ENCODE data around the gene B3GALNT2. TPM values are rescaled to one million over a fixed set of nuclear protein-coding genes. Genes with fewer than 3 reads are reported as not detected.

Gene B3GALNT2
- total and polyA plus RNA-seq, 2 donors (not counting 1 experiment from before 2014, with no cell fraction given): 5.6 to 12.2 TPM

DNA sequence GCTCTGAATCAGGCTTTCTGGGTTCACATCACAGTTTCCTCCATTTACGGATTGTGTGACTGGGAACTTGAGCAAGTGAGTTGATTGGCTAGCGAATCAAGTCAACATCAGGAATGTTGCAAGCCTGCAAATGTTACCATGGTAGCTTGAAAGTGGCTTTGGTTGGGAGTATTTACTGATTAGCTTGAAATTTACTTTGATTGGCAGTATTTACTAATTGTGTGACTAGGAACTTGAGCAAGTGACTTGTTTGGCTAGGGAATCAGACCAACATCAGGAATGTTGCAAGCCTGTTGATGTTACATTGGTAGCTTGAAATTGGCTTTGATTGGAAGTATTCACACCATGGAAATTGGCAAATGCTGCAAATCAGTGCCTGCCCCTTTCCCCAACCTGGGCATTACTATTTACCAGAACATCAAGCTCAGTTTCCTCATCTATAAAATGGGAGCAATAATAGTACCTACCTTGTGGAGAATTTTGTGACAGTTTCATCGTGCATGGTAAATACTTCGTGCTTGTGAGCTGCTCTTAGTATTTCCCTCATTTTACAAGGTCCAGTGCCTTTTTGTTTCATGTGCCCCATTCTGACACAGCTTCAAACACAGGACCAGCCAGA, 23.1 kb upstream of the B3GALNT2 start:
- Histone ChIP-seq H3K4me2 (replicated peaks; ENCODE audit: low read depth, low read length, poor library complexity, severe bottlenecking) (no peak overlapping the region), H3K36me3 (replicated peaks in 1 of 2; ENCODE audit: control extremely low read depth in 1 of 2, control insufficient read depth in 1 of 2, extremely low read depth in 1 of 2, insufficient read depth in 2 of 2, low read length in 1 of 2) (no peaks in the 10 kb centered on the region), H3K4me1 (ENCODE audit: control insufficient read depth in 2 of 2, insufficient read depth in 2 of 2, low read length in 2 of 2) (no peaks in the 10 kb centered on the region), H3K4me3 (ENCODE audit: control extremely low read depth in 1 of 5, extremely low read depth in 1 of 5, insufficient read depth in 1 of 5, low read depth in 2 of 5, low read length in 4 of 5) (no peak overlapping the region), H3K79me2 (ENCODE audit: control insufficient read depth, insufficient read depth, low read length) (no peaks in the 10 kb centered on the region), H4K20me1 (ENCODE audit: control insufficient read depth, insufficient read depth, low read length, poor library complexity, severe bottlenecking) (no peaks in the 10 kb centered on the region), H3K27me3 (replicated peaks in 1 of 4; ENCODE audit: control extremely low read depth in 1 of 4, control insufficient read depth in 3 of 4, insufficient read depth in 4 of 4, low read length in 3 of 4) (no peaks in the 10 kb centered on the region), H2AFZ (ENCODE audit: insufficient read depth, low read depth, low read length, poor library complexity, severe bottlenecking) (no peak overlapping the region), H3K27ac (ENCODE audit: low read length in 2 of 2) (no peak overlapping the region), H3K9me3 (ENCODE audit: control extremely low read depth in 1 of 3, control insufficient read depth in 2 of 3, insufficient read depth in 1 of 3, low read length in 2 of 3) (no peaks in the 10 kb centered on the region), H3K9ac (ENCODE audit: low read length) (no peak overlapping the region)
- Mint-ChIP-seq H3K27me3 (peaks cover 7% of the 10 kb centered on the region), H3K4me3 (no peak overlapping the region), H3K4me1 (no peaks in the 10 kb centered on the region), H3K27ac (no peak overlapping the region), H3K9me3 (ENCODE audit: insufficient read depth) (peaks cover 2% of the 10 kb centered on the region)
- WGBS (ENCODE audit: insufficient coverage): 90% methylated on average over 3 of the region's 4 CpGs
- ChIA-PET POLR2A (no interaction called here), CTCF (interaction anchor here (1.2 kb wide), 1 partner anchor 14 kb away, joined by 3 read pairs; no protein-coding TSS in a partner anchor)
- DNase-seq (no peak), ATAC-seq (ENCODE audit: low read depth) (no peak)
- intact Hi-C loops (cut with micrococcal nuclease): no loop called here
- TF ChIP-seq CTCF (IDR thresholded peaks at IDR 0.05) (no peak), EZH2 (IDR thresholded peaks at IDR 0.05; ENCODE audit: borderline replicate concordance, insufficient read depth, low read depth, low read length, poor library complexity, severe bottlenecking) (no peak)

- Histone ChIP-seq H3K36me3 (replicated peaks in 1 of 2; ENCODE audit: control extremely low read depth in 1 of 2, control insufficient read depth in 1 of 2, extremely low read depth in 1 of 2, insufficient read depth in 2 of 2, low read length in 1 of 2) (no peaks in the 10 kb centered on the region), H3K9me3 (ENCODE audit: control extremely low read depth in 1 of 3, control insufficient read depth in 2 of 3, insufficient read depth in 1 of 3, low read length in 2 of 3) (no peaks in the 10 kb centered on the region), H3K9ac (ENCODE audit: low read length) (no peak overlapping the region), H4K20me1 (ENCODE audit: control insufficient read depth, insufficient read depth, low read length, poor library complexity, severe bottlenecking) (no peaks in the 10 kb centered on the region), H2AFZ (ENCODE audit: insufficient read depth, low read depth, low read length, poor library complexity, severe bottlenecking) (no peak overlapping the region), H3K79me2 (ENCODE audit: control insufficient read depth, insufficient read depth, low read length) (no peaks in the 10 kb centered on the region), H3K27ac (ENCODE audit: low read length in 2 of 2) (no peak overlapping the region), H3K4me3 (ENCODE audit: control extremely low read depth in 1 of 5, extremely low read depth in 1 of 5, insufficient read depth in 1 of 5, low read depth in 2 of 5, low read length in 4 of 5) (no peak overlapping the region), H3K4me1 (ENCODE audit: control insufficient read depth in 2 of 2, insufficient read depth in 2 of 2, low read length in 2 of 2) (no peaks in the 10 kb centered on the region), H3K4me2 (replicated peaks; ENCODE audit: low read depth, low read length, poor library complexity, severe bottlenecking) (no peak overlapping the region), H3K27me3 (replicated peaks in 1 of 4; ENCODE audit: control extremely low read depth in 1 of 4, control insufficient read depth in 3 of 4, insufficient read depth in 4 of 4, low read length in 3 of 4) (no peaks in the 10 kb centered on the region)
- H3K9me3 Mint-ChIP-seq (ENCODE audit: insufficient read depth): no peaks in the 10 kb centered on the region
- ChIA-PET POLR2A (no interaction called here), CTCF (no interaction called here)
- WGBS (ENCODE audit: insufficient coverage): 77% methylated on average over 4 of the region's 4 CpGs
- TF ChIP-seq CTCF (IDR thresholded peaks at IDR 0.05): no peak
- TF ChIP-seq EZH2 (IDR thresholded peaks at IDR 0.05; ENCODE audit: borderline replicate concordance, insufficient read depth, low read depth, low read length, poor library complexity, severe bottlenecking): no peak
- intact Hi-C loops (cut with micrococcal nuclease): no loop called here
- no peak overlapping the region for H3K27ac Mint-ChIP-seq
- DNase-seq (no peak), ATAC-seq (ENCODE audit: low read depth) (no peak)
- peaks cover 10% of the 10 kb centered on the region for H3K27me3 Mint-ChIP-seq
- no peaks in the 10 kb centered on the region for H3K4me1 Mint-ChIP-seq
- no peak overlapping the region for H3K4me3 Mint-ChIP-seq
These were observed 21.1 kb upstream of the B3GALNT2 start for GRCh38 chr1:235525314-235525713.
